Dermis blood vessel endothelial cell (primary cell): Measurements from ENCODE around the gene RABGAP1. TPM values are rescaled to one million over a fixed set of nuclear protein-coding genes. Genes with fewer than 3 reads are reported as not detected.

Source experiments
- DNase-seq: peaks from one replicate; pipeline ENCODE4 v3.0.0; 2010
- total RNA-seq: library from RNA; depleted of rRNA; stranded (reverse); fragments of >200 nt; gene quantifications from 2 replicates; pipeline ENCODE4 v1.2.3, GENCODE V29; 2014

Gene RABGAP1
- total RNA-seq, 1 donor from 2014 or later, result 55.8 TPM

- DNase-seq, result no peak
These were observed 174.5 kb downstream of the RABGAP1 start for GRCh38 chr9:123115146-123115913.

GRCh38 chr9:123116036-123116435 lies 175.2 kb downstream of the RABGAP1 start:
- DNase-seq, result no peak

GRCh38 chr9:123119566-123119965 lies 178.7 kb downstream of the RABGAP1 start:
- DNase-seq, result no peak

GRCh38 chr9:123120131-123120530 lies 179.3 kb downstream of the RABGAP1 start:
- DNase-seq, result no peak

- no peak for DNase-seq
These were observed 180.1 kb downstream of the RABGAP1 start for GRCh38 chr9:123120953-123121352.

- no peak for DNase-seq
These were observed 180.6 kb downstream of the RABGAP1 start for GRCh38 chr9:123121457-123121856.

GRCh38 chr9:123127512-123128075 lies 186.8 kb downstream of the RABGAP1 start:
- no peak for DNase-seq

GRCh38 chr9:123128591-123128990 lies 187.8 kb downstream of the RABGAP1 start:
- no peak for DNase-seq

GRCh38 chr9:123129423-123129822 lies 188.6 kb downstream of the RABGAP1 start:
- DNase-seq, result no peak

GRCh38 chr9:123131258-123131657 lies 190.4 kb downstream of the RABGAP1 start:
- DNase-seq, result no peak

GRCh38 chr9:123131993-123132392 lies 191.2 kb downstream of the RABGAP1 start:
- DNase-seq, result no peak

- no peak for DNase-seq
These were observed 191.9 kb downstream of the RABGAP1 start for GRCh38 chr9:123132696-123133095.

- DNase-seq, result no peak
These were observed 194.6 kb downstream of the RABGAP1 start for GRCh38 chr9:123135430-123135829.

GRCh38 chr9:123138163-123138562 lies 197.3 kb downstream of the RABGAP1 start:
- no peak for DNase-seq

GRCh38 chr9:123149067-123149466 lies 208.2 kb downstream of the RABGAP1 start:
- no peak for DNase-seq

GRCh38 chr9:123150708-123151503 lies 210.1 kb downstream of the RABGAP1 start:
- peak; percentile 83 for DNase-seq

Other genes with a start within 250 kb of the RABGAP1 start
- gene OR1L4, start 217.0 kb upstream of the RABGAP1 start, total RNA-seq, result not detected in 2 replicates
- gene OR1L6, start 198.7 kb upstream of the RABGAP1 start, total RNA-seq, result not detected in 2 replicates
- not detected in 2 replicates for gene OR5C1, start 152.1 kb upstream of the RABGAP1 start, total RNA-seq
- not detected in 2 replicates for gene OR1K1, start 140.9 kb upstream of the RABGAP1 start, total RNA-seq
- 87.4 and 118 TPM in 2 replicates for gene PDCL, start 112.4 kb upstream of the RABGAP1 start, total RNA-seq
- 88.0 and 114 TPM in 2 replicates for gene RC3H2, start 35.7 kb upstream of the RABGAP1 start, total RNA-seq
- 14.5 and 14.6 TPM in 2 replicates for gene ZBTB6, start 27.7 kb upstream of the RABGAP1 start, total RNA-seq
- 4.4 and 5.7 TPM in 2 replicates for gene ZBTB26, start 9.5 kb upstream of the RABGAP1 start, total RNA-seq
- 0.33 and 0.68 TPM in 2 replicates for gene GPR21, start 92.6 kb downstream of the RABGAP1 start, total RNA-seq